Vagina (tissue), 2 donors: ENCODE measurements around the gene PUS3. TPM values are rescaled to one million over a fixed set of nuclear protein-coding genes. Genes with fewer than 3 reads are reported as not detected.
A peak's percentile ranks its signal among the peaks of the same experiment; 100 is the strongest.

ENCODE experiments used
- DNase-seq, 2 donors: peaks; one replicate each; pipeline ENCODE4 v3.0.0-alpha.2; 2017; ENCODE audit errors: extremely low spot score in 2 of 2
- H3K27ac ChIP-seq: fragments of 200-600 bp; sonication (generic); one replicate; pipeline ENCODE4 v1.5.1; 2019
- H3K27me3 ChIP-seq: fragments of 200-600 bp; sonication (generic); one replicate; pipeline ENCODE4 v1.5.1; 2019
- H3K36me3 ChIP-seq, 2 donors: fragments of 200-600 bp; sonication (generic); one replicate each; pipeline ENCODE4 v1.5.1; 2017 to 2019
- H3K4me1 ChIP-seq: fragments of 200-600 bp; sonication (generic); one replicate; pipeline ENCODE4 v1.5.1; 2019
- H3K4me3 ChIP-seq, 2 donors: fragments of 200-600 bp; sonication (generic); 1 replicate in 1 of 2; 2 replicates in 1 of 2; pipeline ENCODE4 v1.5.1; 2016 to 2019
- H3K9me3 ChIP-seq: fragments of 200-600 bp; sonication (generic); one replicate; pipeline ENCODE4 v1.5.1; 2019
- CTCF ChIP-seq, 3 experiments: fragments of 450-650 bp in 2 of 3; fragments of 200-600 bp in 1 of 3; sonication (generic) in 1 of 3; IDR thresholded peaks; one replicate each; pipeline ENCODE4 v1.5.1; 2017 to 2019; ENCODE audit warnings: antibody characterized with exemption in 3 of 3, mild to moderate bottlenecking in 2 of 3, moderate library complexity in 2 of 3
- POLR2A ChIP-seq, 2 donors: fragments of 450-650 bp; IDR thresholded peaks; one replicate each; pipeline ENCODE4 v1.6.1; 2017; ENCODE audit warnings: antibody characterized with exemption in 2 of 2, mild to moderate bottlenecking in 2 of 2, moderate library complexity in 2 of 2
- POLR2AphosphoS5 ChIP-seq, 2 donors: sonication (generic); formaldehyde crosslinking; IDR thresholded peaks; one replicate each; pipeline ENCODE4 v1.9.0; 2017; ENCODE audit warnings: antibody characterized with exemption in 2 of 2, mild to moderate bottlenecking in 2 of 2, low read depth in 1 of 2; ENCODE audit not compliant: insufficient read depth in 1 of 2
- intact Hi-C: fragments of 100-400 bp; cut with DNase I; formaldehyde crosslinking; loops from one replicate; pipeline ENCODE4 v1.15.1; 2023
- total RNA-seq: library from RNA; depleted of rRNA; stranded (reverse); fragments of >200 nt; gene quantifications from one replicate; pipeline ENCODE4 v1.2.3, GENCODE V29; 2016

PUS3 gene
- total RNA-seq, 1 donor from 2014 or later: 8.1 TPM

DNA sequence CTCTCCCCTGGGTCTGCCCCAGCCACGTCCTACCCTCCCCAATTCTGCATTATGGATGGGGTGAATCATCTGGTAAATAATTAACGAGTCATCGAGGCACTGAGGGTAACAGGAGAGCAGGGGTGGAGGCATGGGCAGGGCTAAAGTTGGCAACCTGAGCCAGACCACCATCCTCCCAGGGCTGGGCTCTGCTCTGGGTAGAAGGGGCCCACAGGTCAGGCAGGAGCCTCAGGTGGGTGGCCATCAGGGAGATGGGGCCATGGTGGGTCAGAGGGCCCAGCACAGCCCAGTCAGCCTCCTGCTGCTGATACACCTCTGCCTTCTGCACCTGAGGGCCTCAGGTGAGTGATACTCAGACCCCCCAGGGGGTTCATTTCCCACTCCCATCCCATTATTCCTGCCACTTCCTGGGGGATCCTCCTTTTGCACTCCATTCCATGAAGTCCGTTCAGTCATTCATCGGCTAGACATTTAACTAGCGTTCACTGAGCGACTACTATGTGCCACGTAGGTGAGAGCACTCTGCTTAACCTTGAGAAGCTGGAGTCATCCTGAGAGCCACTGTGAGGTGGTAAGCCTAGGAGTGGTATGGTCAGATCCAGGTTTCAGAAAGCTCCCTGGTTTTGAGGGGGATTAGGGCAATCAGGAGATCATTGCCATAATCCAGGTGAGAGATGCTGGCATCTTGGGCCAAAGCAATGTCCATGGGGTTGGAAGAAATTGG, 43.0 kb upstream of the PUS3 start, which contains the start of gene VSIG10L2:
VSIG10L2 (plus strand) TSS at position 248 of the 724 bp plus-strand sequence; CDS start at position 260, 12 bp downstream.
- no peaks in the 10 kb centered on the region for H3K27me3 ChIP-seq
- intact Hi-C loops: no loop called here
- DNase-seq: peak; percentile 56 to 77

GRCh38 chr11:125945011-125945796, 42.2 kb upstream of the PUS3 start:
- peak in 1 of 2 donors; percentile 56 for DNase-seq
- intact Hi-C loops: no loop called here
- no peaks in the 10 kb centered on the region for H3K9me3 ChIP-seq

More for the DNA sequence above, 43.0 kb upstream of the PUS3 start, which contains the start of gene VSIG10L2:
- peaks cover 6% of the 10 kb centered on the region for H3K4me1 ChIP-seq
- TF ChIP-seq CTCF (IDR thresholded peaks at IDR 0.05): no peak
- TF ChIP-seq POLR2AphosphoS5 (IDR thresholded peaks at IDR 0.05; ENCODE audit: insufficient read depth in 1 of 2, low read depth in 1 of 2): no peak
- TF ChIP-seq POLR2A (IDR thresholded peaks at IDR 0.05): no peak
- H3K9me3 ChIP-seq: no peaks in the 10 kb centered on the region
- no peaks in the 10 kb centered on the region for H3K36me3 ChIP-seq
- H3K4me3 ChIP-seq: no peak within 1 kb of the TSS
- no peak within 1 kb of the TSS for H3K27ac ChIP-seq

DNA sequence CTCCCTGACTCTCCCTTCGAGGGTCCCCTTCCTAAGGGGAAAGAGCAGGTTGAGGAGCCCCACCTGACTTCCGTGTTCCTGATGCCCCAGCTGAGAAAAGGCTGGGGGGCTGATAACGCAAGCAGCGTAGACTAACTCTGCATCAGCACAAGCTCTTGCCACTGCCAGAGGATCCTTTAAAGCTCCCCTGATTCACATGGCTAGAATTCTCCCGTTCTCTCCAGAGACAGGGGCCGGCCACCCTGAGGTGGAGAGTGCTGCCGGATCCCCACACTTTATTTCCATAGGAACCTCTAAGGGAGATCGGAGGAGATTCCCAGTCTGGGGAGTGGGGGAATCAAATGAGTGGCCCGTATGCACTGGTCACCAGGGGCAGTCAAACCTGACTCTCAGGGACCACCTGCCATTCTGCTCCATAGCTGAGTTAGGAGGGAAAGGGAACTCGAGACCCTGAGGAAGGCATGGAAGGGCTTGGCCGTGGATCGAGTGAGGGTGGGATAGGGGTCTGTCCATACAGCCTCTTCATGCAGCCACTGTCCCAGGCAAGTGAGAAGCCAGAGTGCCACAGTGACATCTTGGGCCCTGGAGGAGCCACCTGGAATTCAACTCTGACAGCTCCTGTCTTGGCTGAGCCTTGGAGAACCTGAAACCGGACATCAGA, 41.5 kb upstream of the PUS3 start:
- Histone ChIP-seq H3K27ac (no peak overlapping the region), H3K27me3 (no peaks in the 10 kb centered on the region), H3K9me3 (no peaks in the 10 kb centered on the region), H3K36me3 (no peaks in the 10 kb centered on the region), H3K4me3 (no peak overlapping the region), H3K4me1 (peaks cover 1% of the 10 kb centered on the region)
- TF ChIP-seq POLR2AphosphoS5 (IDR thresholded peaks at IDR 0.05; ENCODE audit: insufficient read depth in 1 of 2, low read depth in 1 of 2) (no peak), CTCF (IDR thresholded peaks at IDR 0.05) (no peak), POLR2A (IDR thresholded peaks at IDR 0.05) (no peak)
- intact Hi-C loops: no loop called here
- DNase-seq: peak; percentile 77 to 79

More at GRCh38 chr11:125945011-125945796, 42.2 kb upstream of the PUS3 start:
- Histone ChIP-seq H3K4me3 (no peak overlapping the region), H3K27me3 (no peaks in the 10 kb centered on the region), H3K27ac (no peak overlapping the region), H3K4me1 (no peaks in the 10 kb centered on the region), H3K36me3 (no peaks in the 10 kb centered on the region)
- TF ChIP-seq POLR2A (IDR thresholded peaks at IDR 0.05): no peak
- TF ChIP-seq POLR2AphosphoS5 (IDR thresholded peaks at IDR 0.05; ENCODE audit: insufficient read depth in 1 of 2, low read depth in 1 of 2): no peak

DNA sequence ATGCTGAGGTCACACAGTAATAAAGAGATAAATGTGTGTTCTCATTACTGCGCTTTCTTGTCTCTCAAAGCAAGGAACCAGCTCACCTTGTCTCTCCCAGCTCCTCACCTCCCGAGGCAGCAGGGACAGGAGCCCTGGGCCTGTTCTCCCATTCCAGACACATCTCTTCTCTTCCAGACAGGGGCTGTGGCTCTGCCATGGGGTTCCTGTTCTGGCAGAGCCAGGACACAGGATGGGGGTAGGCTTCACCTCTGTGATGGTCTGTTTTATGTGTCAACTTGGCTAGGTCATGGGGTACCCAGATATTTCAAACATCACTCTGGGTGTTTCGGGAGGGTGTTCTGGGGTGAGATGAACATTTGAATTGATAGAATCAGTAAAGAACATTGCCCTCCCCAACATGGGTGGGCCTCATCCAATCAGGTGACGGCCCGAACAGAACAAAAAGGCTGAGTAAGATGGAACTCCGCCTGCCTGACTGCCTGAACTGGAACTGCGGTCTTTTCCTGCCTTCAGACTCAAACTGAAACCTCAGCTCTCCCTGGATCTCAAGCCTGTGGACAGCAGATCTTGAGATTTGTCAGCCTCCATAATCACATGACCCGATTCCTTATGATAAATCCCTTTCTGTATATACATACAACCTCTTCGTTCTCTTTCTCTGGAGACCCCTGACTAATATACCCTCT, 40.8 kb upstream of the PUS3 start:
- peaks cover 8% of the 10 kb centered on the region for H3K4me1 ChIP-seq
- H3K27me3 ChIP-seq: no peaks in the 10 kb centered on the region
- no peaks in the 10 kb centered on the region for H3K9me3 ChIP-seq
- H3K27ac ChIP-seq: no peak overlapping the region
- DNase-seq: peak; percentile 69 to 79
- no peak overlapping the region for H3K4me3 ChIP-seq
- intact Hi-C loops: no loop called here
- TF ChIP-seq CTCF (IDR thresholded peaks at IDR 0.05): no peak
- TF ChIP-seq POLR2AphosphoS5 (IDR thresholded peaks at IDR 0.05; ENCODE audit: insufficient read depth in 1 of 2, low read depth in 1 of 2): no peak
- TF ChIP-seq POLR2A (IDR thresholded peaks at IDR 0.05): no peak
- H3K36me3 ChIP-seq: no peaks in the 10 kb centered on the region
